ENCODE results near the gene SPRR2B. TPM values are rescaled to one million over a fixed set of nuclear protein-coding genes. Genes with fewer than 3 reads are reported as not detected.
"Not testable (repeated sequence)": the region's sequence is repeated elsewhere in the genome, so short reads cannot be mapped to it uniquely, and the experiment has no call there.

Gene SPRR2B
- total RNA-seq, 1 experiment from 2014 or later = not detected

DNA sequence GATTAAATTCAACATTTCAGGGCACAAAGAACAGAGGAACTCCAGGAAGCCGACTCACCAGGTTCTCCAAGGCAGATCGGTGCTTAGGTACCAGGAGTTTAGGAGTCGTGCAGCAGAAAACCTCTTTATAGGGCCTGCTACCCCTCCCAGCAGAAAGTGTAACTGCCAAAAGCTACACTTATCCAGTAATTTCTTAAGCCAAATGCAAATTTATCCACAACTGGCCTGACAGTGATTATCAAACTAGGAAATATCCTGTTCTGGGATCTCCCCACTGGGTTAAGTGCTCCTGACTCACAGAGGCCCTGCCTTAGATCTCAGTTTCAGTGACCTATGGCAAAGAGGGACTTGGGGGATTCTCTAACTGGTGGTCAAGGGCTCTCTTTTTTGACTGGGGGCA, 42.0 kb upstream of the SPRR2B start, which contains the start of gene SPRR2F:
TSS of gene SPRR2F (minus strand) at position 101 of the 400 bp plus-strand sequence. CDS start 783 bp downstream, outside the sequence.
- intact Hi-C loops (cut with micrococcal nuclease; ENCODE audit: unreplicated experiment) = no loop called here
- CTCF ChIA-PET = no interaction called here
- POLR2A ChIA-PET (ENCODE audit: low non-redundant PET) = no interaction called here
- Histone ChIP-seq H3K4me3 (ENCODE audit: low read depth, low read length, poor library complexity, severe bottlenecking) (no peak within 1 kb of the TSS), H3K27ac (ENCODE audit: low read depth, low read length, poor library complexity, severe bottlenecking) (no peak within 1 kb of the TSS), H3K27me3 (replicated peaks; ENCODE audit: insufficient read depth, low read depth, low read length, poor library complexity) (peaks cover 16% of the 10 kb centered on the region), H3K36me3 (ENCODE audit: insufficient read depth, low read length, poor library complexity, severe bottlenecking) (no peaks in the 10 kb centered on the region), H3K9me3 (ENCODE audit: low read depth, low read length, poor library complexity, severe bottlenecking) (no peaks in the 10 kb centered on the region), H3K4me1 (ENCODE audit: insufficient read depth, low read length, poor library complexity, severe bottlenecking) (no peaks in the 10 kb centered on the region)
- no TSS peak for BruUV-seq (replicated peaks)
- TF ChIP-seq, protein P1, sequence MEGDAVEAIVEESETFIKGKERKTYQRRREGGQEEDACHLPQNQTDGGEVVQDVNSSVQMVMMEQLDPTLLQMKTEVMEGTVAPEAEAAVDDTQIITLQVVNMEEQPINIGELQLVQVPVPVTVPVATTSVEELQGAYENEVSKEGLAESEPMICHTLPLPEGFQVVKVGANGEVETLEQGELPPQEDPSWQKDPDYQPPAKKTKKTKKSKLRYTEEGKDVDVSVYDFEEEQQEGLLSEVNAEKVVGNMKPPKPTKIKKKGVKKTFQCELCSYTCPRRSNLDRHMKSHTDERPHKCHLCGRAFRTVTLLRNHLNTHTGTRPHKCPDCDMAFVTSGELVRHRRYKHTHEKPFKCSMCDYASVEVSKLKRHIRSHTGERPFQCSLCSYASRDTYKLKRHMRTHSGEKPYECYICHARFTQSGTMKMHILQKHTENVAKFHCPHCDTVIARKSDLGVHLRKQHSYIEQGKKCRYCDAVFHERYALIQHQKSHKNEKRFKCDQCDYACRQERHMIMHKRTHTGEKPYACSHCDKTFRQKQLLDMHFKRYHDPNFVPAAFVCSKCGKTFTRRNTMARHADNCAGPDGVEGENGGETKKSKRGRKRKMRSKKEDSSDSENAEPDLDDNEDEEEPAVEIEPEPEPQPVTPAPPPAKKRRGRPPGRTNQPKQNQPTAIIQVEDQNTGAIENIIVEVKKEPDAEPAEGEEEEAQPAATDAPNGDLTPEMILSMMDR (conservative IDR thresholded peaks at IDR 0.05; ENCODE audit: low read depth, low read length) = no peak
- TF ChIP-seq EZH2 (IDR thresholded peaks at IDR 0.05; ENCODE audit: borderline replicate concordance, low read depth, low read length, poor library complexity, severe bottlenecking) = no peak
- DNase-seq (ENCODE audit: low spot score) = no peak

DNA sequence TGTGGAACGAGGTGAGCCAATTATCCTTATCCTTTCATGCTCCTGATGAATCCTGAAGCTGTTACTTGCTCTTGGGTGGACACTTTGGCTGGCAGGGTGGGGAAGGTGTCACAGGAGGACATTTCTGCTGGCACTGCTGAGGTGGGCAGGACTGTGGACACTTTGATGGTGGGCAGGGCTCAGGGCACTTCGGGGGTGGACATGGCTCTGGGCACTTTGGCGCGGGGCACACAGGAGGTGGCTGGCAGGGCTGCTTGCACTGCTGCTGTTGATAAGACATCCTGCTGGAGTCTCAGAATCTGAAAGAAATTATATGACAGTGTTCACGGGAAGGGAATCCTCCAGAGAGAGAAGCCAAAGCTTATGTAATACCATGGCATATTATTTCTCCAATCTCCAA, 41.0 kb upstream of the SPRR2B start:
- H3K9me3 ChIP-seq (ENCODE audit: low read depth, low read length, poor library complexity, severe bottlenecking); H3K36me3 ChIP-seq (ENCODE audit: insufficient read depth, low read length, poor library complexity, severe bottlenecking); BruUV-seq (replicated peaks); DNase-seq (ENCODE audit: low spot score); POLR2A ChIA-PET (ENCODE audit: low non-redundant PET); H3K27ac ChIP-seq (ENCODE audit: low read depth, low read length, poor library complexity, severe bottlenecking); CTCF ChIA-PET; H3K4me3 ChIP-seq (ENCODE audit: low read depth, low read length, poor library complexity, severe bottlenecking); H3K4me1 ChIP-seq (ENCODE audit: insufficient read depth, low read length, poor library complexity, severe bottlenecking); H3K27me3 ChIP-seq (replicated peaks; ENCODE audit: insufficient read depth, low read depth, low read length, poor library complexity); intact Hi-C loops (cut with micrococcal nuclease; ENCODE audit: unreplicated experiment): not testable (repeated sequence)

DNA sequence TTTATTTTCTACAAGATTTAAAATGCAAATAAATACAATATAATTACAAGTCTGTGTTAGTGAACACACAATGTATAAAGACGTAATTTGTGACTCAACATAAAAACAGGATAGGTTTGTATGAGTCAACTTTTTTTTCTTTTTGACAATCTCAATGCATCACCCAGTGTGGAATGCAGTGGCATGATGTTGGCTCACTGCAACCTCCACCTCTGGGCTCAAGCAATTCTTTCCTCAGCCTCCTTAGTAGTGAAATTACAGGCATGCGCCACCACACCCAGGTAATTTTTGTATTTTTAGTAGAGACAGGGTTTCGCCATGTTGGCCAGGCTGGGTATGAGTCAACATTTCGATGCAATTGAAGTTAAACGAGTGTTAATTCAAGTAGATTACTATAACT, 28.8 kb upstream of the SPRR2B start:
- ChIA-PET POLR2A (ENCODE audit: low non-redundant PET) (no interaction called here), CTCF (no interaction called here)
- intact Hi-C loops (cut with micrococcal nuclease; ENCODE audit: unreplicated experiment) = no loop called here
- Histone ChIP-seq H3K27ac (ENCODE audit: low read depth, low read length, poor library complexity, severe bottlenecking) (no peak overlapping the region), H3K36me3 (ENCODE audit: insufficient read depth, low read length, poor library complexity, severe bottlenecking) (no peaks in the 10 kb centered on the region), H3K9me3 (ENCODE audit: low read depth, low read length, poor library complexity, severe bottlenecking) (no peaks in the 10 kb centered on the region), H3K4me3 (ENCODE audit: low read depth, low read length, poor library complexity, severe bottlenecking) (no peak overlapping the region), H3K4me1 (ENCODE audit: insufficient read depth, low read length, poor library complexity, severe bottlenecking) (no peaks in the 10 kb centered on the region), H3K27me3 (replicated peaks; ENCODE audit: insufficient read depth, low read depth, low read length, poor library complexity) (peaks cover 38% of the 10 kb centered on the region)
- no peak for DNase-seq (ENCODE audit: low spot score)
- no TSS peak for BruUV-seq (replicated peaks)
- no peak for TF ChIP-seq EZH2 (IDR thresholded peaks at IDR 0.05; ENCODE audit: borderline replicate concordance, low read depth, low read length, poor library complexity, severe bottlenecking)
- TF ChIP-seq, protein P1 (conservative IDR thresholded peaks at IDR 0.05; ENCODE audit: low read depth, low read length) = no peak

DNA sequence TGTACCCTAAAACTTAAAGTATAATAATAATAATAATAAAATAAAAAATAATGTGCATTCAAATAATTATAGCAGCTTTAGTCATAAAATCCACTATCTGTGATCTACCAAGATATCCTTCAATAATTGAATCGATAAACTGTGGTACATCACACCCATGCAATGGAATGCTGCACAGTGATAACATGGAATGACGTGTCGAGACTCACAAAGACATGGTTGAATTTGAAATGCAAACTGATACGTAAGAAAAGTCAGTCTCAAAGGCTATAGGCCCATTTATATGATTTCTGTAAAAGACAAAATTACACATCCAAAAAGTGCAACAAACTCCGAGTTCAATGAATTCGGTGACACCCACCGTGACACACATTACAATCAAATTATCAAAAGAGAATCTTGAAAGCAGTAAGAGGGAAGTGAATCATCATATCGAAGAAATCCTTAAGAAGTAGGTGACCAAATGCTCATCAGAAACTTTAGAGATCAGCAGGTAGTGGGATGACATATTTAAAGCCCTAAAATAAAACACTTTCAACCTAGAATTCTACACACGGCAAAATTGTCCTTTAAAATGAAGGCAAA, 28.1 kb upstream of the SPRR2B start:
- intact Hi-C loops (cut with micrococcal nuclease; ENCODE audit: unreplicated experiment) = no loop called here

More for the DNA sequence above, 28.1 kb upstream of the SPRR2B start:
- peaks cover 38% of the 10 kb centered on the region for H3K27me3 ChIP-seq (replicated peaks; ENCODE audit: insufficient read depth, low read depth, low read length, poor library complexity)
- no peaks in the 10 kb centered on the region for H3K36me3 ChIP-seq (ENCODE audit: insufficient read depth, low read length, poor library complexity, severe bottlenecking)
- no peaks in the 10 kb centered on the region for H3K9me3 ChIP-seq (ENCODE audit: low read depth, low read length, poor library complexity, severe bottlenecking)
- POLR2A ChIA-PET (ENCODE audit: low non-redundant PET) = interaction anchor here (0.6 kb wide), 1 partner anchor 870 kb away, joined by 7 read pairs; no protein-coding TSS in a partner anchor
- no peak overlapping the region for H3K4me3 ChIP-seq (ENCODE audit: low read depth, low read length, poor library complexity, severe bottlenecking)
- CTCF ChIA-PET = no interaction called here
- no peaks in the 10 kb centered on the region for H3K4me1 ChIP-seq (ENCODE audit: insufficient read depth, low read length, poor library complexity, severe bottlenecking)
- no peak overlapping the region for H3K27ac ChIP-seq (ENCODE audit: low read depth, low read length, poor library complexity, severe bottlenecking)
- DNase-seq (ENCODE audit: low spot score) = no peak
- BruUV-seq (replicated peaks) = no TSS peak
- no peak for TF ChIP-seq EZH2 (IDR thresholded peaks at IDR 0.05; ENCODE audit: borderline replicate concordance, low read depth, low read length, poor library complexity, severe bottlenecking)
- TF ChIP-seq, protein P1 (conservative IDR thresholded peaks at IDR 0.05; ENCODE audit: low read depth, low read length) = no peak

All from A673 (cell line).